Activated CD8-positive, alpha-beta memory T cell treated with anti-CD3 and anti-CD28 coated beads for 36 hours (primary cell): ENCODE results near the gene MCCC1. TPM values are rescaled to one million over a fixed set of nuclear protein-coding genes. Genes with fewer than 3 reads are reported as not detected.
"Not testable (repeated sequence)": the region's sequence is repeated elsewhere in the genome, so short reads cannot be mapped to it uniquely, and the experiment has no call there.

Source experiments
- CTCF ChIA-PET: fragments of 350-600 bp; sonication (Branson Sonifier 250); formaldehyde crosslinking; loops from one replicate; lab custom pipeline; 2021; ENCODE audit warnings: antibody characterized with exemption; lab: Charles Lee
- POLR2A ChIA-PET: fragments of 350-600 bp; sonication (Branson Sonifier 250); formaldehyde crosslinking; loops from one replicate; lab custom pipeline; 2021; ENCODE audit warnings: antibody characterized with exemption; lab: Charles Lee
- total RNA-seq, 2 experiments: library from RNA; stranded (reverse); gene quantifications; one replicate each; pipeline ENCODE4 v1.2.3, GENCODE V29; 2021

Gene MCCC1
- total RNA-seq, 2 experiments from 2014 or later = 33.9 to 35.8 TPM

DNA sequence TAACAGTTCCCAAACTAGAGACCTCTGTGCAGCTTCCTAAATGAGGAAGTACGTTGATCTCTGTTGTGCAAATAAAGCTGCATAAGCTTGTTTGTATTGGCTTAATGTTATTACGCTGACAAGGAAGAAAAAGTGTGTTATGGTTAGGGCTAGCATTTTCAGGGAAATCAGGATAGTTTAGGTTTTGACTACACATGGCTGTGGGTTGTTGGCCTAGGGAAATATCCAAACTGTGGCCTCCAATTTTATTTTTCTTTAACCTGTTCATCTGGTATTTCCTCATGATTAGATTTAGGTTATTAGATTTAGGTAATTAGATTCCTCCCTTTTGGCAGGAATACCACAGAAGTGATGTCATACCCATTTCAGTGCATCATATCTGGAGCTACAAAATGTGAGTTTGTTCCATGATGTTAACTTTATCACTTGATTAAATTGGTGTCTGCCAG, 8.7 kb upstream of the MCCC1 start:
- ChIA-PET POLR2A (no interaction called here), CTCF (no interaction called here)

DNA sequence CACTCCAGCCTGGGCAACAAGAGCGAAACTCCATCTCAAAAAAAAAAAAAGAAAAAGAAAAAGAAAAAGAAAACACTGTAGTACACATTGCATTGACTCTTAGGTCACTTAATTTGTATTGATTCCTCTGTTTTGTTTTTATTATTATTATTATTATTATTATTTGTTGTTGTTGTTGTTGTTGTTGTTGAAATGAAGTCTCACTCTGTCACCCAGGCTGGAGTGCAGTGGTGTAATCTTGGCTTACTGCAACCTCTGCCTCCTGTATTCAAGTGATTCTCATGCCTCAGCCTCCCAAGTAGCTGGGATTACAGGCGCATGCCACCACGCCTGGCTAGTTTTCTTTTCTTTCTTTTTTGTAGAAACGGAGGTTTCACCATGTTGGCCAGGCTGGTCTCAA, 8.1 kb upstream of the MCCC1 start:
- POLR2A ChIA-PET, CTCF ChIA-PET: not testable (repeated sequence)

- ChIA-PET CTCF (no interaction called here), POLR2A (no interaction called here)
These were observed 7.3 kb upstream of the MCCC1 start for GRCh38 chr3:183106635-183107034.

GRCh38 chr3:183103950-183104349, 4.7 kb upstream of the MCCC1 start:
- CTCF ChIA-PET, POLR2A ChIA-PET: not testable (repeated sequence)

GRCh38 chr3:183101040-183101439, 1.7 kb upstream of the MCCC1 start:
- POLR2A ChIA-PET, CTCF ChIA-PET: not testable (repeated sequence)

GRCh38 chr3:183100376-183100775, 1.1 kb upstream of the MCCC1 start:
- ChIA-PET CTCF (no interaction called here), POLR2A (no interaction called here)

GRCh38 chr3:183099838-183100204, 525 bp upstream of the MCCC1 start:
- POLR2A ChIA-PET = no interaction called here
- CTCF ChIA-PET = no interaction called here

GRCh38 chr3:183098536-183099025, 715 bp downstream of the MCCC1 start:
- ChIA-PET CTCF (no interaction called here), POLR2A (interaction anchor here (0.6 kb wide), 1 partner anchor 86 kb away, joined by 3 read pairs; no protein-coding TSS in a partner anchor)

DNA sequence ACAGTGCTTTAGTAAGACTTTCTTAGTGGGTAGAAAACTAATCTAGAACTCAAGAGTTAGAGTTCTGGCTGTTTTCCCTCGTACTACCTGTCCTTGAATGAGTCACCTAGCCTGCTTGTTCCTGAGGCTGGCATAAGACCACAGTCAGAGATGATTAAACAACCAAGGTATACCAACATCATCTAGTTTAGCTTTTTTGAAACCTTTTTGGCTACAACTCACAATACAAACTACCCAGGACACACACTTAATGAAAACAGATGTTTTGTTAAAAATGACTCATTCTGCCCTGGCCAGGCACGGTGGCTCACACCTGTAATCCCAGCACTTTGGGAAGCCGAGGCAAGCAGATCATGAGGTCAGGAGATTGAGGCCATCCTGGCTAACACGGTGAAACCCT, 4.6 kb downstream of the MCCC1 start:
- POLR2A ChIA-PET = no interaction called here

DNA sequence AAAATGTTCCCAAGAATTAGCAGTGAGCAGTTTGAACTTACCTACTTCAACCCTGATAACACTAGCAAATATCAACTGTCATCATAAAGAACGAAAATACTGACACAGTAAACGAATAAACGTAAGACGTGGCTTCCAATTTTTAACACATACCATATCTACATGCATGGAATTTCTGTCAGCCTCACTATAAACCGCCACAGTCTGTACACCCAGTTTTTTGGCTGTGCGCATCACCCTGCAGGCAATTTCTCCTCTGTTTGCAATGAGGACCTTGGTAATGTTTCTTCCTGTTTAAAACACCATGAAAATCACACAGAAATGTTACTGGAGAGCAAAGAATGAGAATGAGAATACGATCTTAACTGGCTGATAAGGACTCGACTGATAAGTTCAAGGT, 7.0 kb downstream of the MCCC1 start:
- ChIA-PET CTCF (no interaction called here), POLR2A (no interaction called here)

More for the DNA sequence above, 4.6 kb downstream of the MCCC1 start:
- CTCF ChIA-PET = no interaction called here

DNA sequence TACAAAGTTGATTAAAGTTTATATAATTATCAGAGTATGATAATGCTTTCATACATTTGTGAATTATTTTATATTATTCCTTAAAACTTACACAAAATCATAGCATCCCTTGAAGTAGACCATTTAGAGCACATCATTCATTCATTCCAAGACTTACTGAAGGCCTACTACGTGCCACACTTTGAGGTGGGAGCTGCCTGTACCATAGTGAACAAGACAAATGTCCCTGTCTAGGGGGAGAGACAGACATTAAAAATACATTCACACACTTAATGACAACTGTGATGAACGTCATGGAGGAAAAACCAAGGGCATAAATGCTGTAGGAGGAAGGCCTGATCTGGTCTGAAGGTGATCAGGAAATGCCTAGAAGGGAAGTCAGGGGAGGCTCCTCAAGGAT, 12.1 kb downstream of the MCCC1 start:
- POLR2A ChIA-PET = no interaction called here
- CTCF ChIA-PET = no interaction called here

- POLR2A ChIA-PET = no interaction called here
- CTCF ChIA-PET = interaction anchor here (0.7 to 1.3 kb wide), 5 partner anchors 10 to 1414 kb away, joined by 3 to 4 read pairs (median 4); no protein-coding TSS in a partner anchor
These were observed 13.5 kb downstream of the MCCC1 start for GRCh38 chr3:183085634-183086390.

DNA sequence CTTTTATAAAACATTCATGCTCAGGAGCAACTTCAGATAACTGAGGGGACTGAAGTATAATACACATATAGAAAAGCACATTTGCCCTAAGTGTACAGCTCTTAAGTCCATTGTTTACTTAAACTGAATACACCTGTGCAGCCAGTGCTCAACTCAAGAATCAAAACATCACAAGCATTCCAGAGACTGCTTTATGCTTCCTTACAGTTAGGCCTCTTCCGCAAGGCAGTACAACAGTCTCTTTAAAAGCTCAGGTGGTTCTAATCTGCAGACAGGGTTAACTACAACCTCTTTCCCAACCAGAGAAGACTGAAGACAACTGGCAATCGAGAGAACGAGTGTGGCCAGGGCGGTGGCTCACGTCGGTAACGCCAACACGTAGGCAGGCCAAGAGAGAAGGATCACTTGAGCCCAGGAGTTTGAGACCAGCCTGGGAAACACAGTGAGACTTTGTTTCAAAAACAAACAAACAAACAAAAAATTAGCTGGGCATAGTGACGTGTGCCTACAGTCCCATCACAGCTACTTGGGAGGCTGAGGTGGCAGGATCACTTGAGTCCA, 16.9 kb downstream of the MCCC1 start:
- ChIA-PET POLR2A (interaction anchor here (0.6 kb wide), 1 partner anchor 171 kb away, joined by 4 read pairs; no protein-coding TSS in a partner anchor), CTCF (interaction anchor here (0.6 kb wide), 1 partner anchor 294 kb away, joined by 4 read pairs; no protein-coding TSS in a partner anchor)

GRCh38 chr3:183081459-183082183, 17.7 kb downstream of the MCCC1 start:
- CTCF ChIA-PET = no interaction called here
- POLR2A ChIA-PET = no interaction called here

GRCh38 chr3:183080628-183081027, 18.7 kb downstream of the MCCC1 start:
- POLR2A ChIA-PET = no interaction called here
- CTCF ChIA-PET = no interaction called here

- ChIA-PET POLR2A (no interaction called here), CTCF (no interaction called here)
These were observed 24.4 kb downstream of the MCCC1 start for GRCh38 chr3:183074881-183075280.

- POLR2A ChIA-PET = no interaction called here
- CTCF ChIA-PET = no interaction called here
These were observed 25.0 kb downstream of the MCCC1 start for GRCh38 chr3:183074261-183074660.

DNA sequence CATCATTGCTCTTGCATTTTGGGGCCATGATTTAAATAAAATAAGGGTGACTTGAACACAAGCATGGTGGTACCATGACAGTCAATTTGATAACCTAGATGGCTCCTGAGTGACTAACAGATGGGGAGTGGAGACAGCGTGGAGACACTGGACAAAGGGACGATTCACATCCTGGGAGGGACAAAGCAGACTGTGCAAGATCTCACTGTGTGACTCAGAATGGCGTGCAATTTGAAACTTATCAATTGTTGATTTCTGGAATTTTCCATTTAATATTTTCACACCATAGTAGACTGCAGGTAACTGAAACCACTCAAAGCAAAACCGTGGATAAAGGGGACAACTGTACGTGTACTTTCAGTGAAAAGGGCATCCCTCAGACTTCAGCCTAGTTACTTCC, 25.5 kb downstream of the MCCC1 start:
- CTCF ChIA-PET = no interaction called here
- POLR2A ChIA-PET = no interaction called here

DNA sequence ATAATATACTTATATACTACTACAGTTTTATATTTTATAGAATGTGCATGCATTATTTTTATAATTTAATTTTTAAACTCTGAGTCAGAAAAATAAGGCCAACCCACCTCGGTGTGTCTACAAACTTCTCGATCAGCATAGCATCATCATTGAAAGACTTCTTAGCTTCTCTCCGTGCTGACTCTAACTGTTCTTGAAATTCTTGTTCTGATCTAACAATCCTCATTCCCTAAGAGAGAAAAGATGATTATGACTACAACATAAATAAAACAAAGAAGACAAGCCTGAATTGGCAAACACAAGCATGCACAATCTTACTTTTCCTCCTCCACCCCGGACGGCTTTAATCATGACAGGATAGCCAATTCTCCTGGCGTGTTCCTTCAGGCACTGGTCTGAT, 28.4 kb downstream of the MCCC1 start:
- ChIA-PET POLR2A (no interaction called here), CTCF (no interaction called here)

DNA sequence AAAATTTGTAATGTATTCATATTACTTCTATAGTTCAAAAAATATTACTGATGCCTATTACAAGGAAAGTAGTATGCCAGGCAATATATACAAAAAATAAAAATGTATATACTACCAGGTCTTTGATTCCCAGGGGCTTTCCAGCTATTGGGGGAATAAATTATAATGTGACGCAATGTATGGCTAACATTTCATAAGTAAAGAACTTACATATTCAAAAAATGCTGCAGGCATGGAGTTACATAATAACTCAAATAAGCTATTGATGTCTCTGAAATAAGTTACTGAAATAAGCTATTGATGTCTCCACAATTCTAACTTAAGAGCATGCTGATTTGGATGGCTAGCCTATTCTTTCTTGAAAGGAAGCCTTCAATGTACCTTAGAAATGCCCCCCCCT, 30.2 kb downstream of the MCCC1 start:
- CTCF ChIA-PET = no interaction called here
- POLR2A ChIA-PET = no interaction called here
